Measurements from ENCODE around the gene TTLL5. TPM values are rescaled to one million over a fixed set of nuclear protein-coding genes. Genes with fewer than 3 reads are reported as not detected.

TTLL5 gene
- total RNA-seq, 4 donors from 2014 or later, result 36.3 to 61.8 (median 36.7) TPM

DNA sequence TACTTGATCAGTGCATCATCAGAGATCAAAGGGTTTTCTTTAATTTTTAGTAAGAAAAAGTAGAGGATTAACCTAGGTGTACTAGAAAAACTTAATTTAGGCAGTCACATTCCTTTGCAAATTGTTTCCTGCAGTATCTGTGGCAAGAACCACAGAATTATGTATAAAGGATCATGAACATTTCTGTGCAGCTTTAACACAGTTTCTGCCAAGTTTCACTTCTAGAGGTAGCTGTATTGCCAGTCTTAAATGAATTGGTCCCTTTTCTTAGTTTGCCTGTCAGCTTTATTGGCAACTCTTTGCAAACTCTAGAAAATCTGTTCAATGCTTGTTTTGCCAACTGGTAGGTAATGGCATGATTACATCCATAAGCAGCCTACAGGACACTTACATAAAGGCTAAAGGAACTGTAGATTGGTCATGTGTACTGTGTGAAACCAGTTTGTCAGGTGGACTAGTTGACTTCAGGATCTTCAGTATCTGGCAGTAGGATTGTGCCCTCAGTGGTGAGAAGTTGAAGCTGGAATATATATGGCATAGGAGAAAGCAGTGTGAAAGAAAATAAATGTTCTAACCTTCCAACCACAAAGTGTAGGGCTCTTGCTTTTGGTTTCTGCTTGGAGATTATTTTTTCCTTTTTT, 75.9 kb downstream of the TTLL5 start:
- Histone ChIP-seq H3K4me3 (no peak overlapping the region), H3K27me3 (no peaks in the 10 kb centered on the region), H3K4me1 (peaks cover 0 to 19% (median 0%) of the 10 kb centered on the region in 4 donors), H3K27ac (no peak overlapping the region), H3K36me3 (peaks cover 0 to 19% (median 0%) of the 10 kb centered on the region in 3 donors), H3K9me3 (no peaks in the 10 kb centered on the region)
- TF ChIP-seq, protein P1, sequence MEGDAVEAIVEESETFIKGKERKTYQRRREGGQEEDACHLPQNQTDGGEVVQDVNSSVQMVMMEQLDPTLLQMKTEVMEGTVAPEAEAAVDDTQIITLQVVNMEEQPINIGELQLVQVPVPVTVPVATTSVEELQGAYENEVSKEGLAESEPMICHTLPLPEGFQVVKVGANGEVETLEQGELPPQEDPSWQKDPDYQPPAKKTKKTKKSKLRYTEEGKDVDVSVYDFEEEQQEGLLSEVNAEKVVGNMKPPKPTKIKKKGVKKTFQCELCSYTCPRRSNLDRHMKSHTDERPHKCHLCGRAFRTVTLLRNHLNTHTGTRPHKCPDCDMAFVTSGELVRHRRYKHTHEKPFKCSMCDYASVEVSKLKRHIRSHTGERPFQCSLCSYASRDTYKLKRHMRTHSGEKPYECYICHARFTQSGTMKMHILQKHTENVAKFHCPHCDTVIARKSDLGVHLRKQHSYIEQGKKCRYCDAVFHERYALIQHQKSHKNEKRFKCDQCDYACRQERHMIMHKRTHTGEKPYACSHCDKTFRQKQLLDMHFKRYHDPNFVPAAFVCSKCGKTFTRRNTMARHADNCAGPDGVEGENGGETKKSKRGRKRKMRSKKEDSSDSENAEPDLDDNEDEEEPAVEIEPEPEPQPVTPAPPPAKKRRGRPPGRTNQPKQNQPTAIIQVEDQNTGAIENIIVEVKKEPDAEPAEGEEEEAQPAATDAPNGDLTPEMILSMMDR (IDR thresholded peaks at IDR 0.05), result no peak
- TF ChIP-seq EP300 (IDR thresholded peaks at IDR 0.05), result no peak
- no peak for TF ChIP-seq POLR2A (IDR thresholded peaks at IDR 0.05)
- no peak for DNase-seq (ENCODE audit: low spot score in 2 of 2)

- Histone ChIP-seq H3K27me3 (no peaks in the 10 kb centered on the region), H3K9me3 (no peaks in the 10 kb centered on the region), H3K4me1 (peaks cover 0 to 19% (median 0%) of the 10 kb centered on the region in 4 donors), H3K27ac (no peak overlapping the region), H3K4me3 (no peak overlapping the region), H3K36me3 (peaks cover 0 to 21% (median 0%) of the 10 kb centered on the region in 3 donors)
- 69 to 70% methylated on average over 3 of the region's 3 CpGs for WGBS, 2 donors
- no peak for DNase-seq (ENCODE audit: low spot score in 2 of 2)
- TF ChIP-seq, protein P1 (IDR thresholded peaks at IDR 0.05), result no peak
- no peak for TF ChIP-seq EP300 (IDR thresholded peaks at IDR 0.05)
- TF ChIP-seq POLR2A (IDR thresholded peaks at IDR 0.05), result no peak
These were observed 77.1 kb downstream of the TTLL5 start for GRCh38 chr14:75738192-75738591.

DNA sequence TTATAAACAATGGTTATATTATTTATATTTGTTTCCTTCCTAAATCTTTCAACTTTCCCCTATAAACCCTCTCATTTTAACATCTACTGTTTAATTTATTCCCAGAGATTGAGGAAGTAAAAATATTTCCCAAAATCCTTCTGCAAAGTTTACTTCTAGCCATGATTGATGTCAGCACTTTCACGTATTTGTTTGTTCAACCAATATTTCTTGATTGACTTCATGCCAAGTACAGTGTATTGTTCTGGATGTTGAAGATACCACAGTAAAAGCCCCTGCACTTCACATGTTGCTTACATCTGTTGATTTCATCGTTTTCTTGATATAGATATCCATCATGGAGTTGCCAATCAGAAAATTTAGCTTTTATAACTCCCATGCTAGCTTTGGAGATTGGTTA, 81.8 kb downstream of the TTLL5 start:
- Histone ChIP-seq H3K27ac (no peak overlapping the region), H3K9me3 (peaks cover 0 to 9% (median 4%) of the 10 kb centered on the region in 4 donors), H3K27me3 (no peaks in the 10 kb centered on the region), H3K4me3 (no peak overlapping the region), H3K36me3 (peaks cover 0 to 48% (median 0%) of the 10 kb centered on the region in 3 donors), H3K4me1 (peaks cover 0 to 6% (median 0%) of the 10 kb centered on the region in 4 donors)
- WGBS, 2 donors, result 63 to 65% methylated on average over 2 of the region's 2 CpGs
- DNase-seq (ENCODE audit: low spot score in 2 of 2), result no peak
- TF ChIP-seq EP300 (IDR thresholded peaks at IDR 0.05) (no peak), POLR2A (IDR thresholded peaks at IDR 0.05) (no peak)
- TF ChIP-seq, protein P1 (IDR thresholded peaks at IDR 0.05), result no peak

DNA sequence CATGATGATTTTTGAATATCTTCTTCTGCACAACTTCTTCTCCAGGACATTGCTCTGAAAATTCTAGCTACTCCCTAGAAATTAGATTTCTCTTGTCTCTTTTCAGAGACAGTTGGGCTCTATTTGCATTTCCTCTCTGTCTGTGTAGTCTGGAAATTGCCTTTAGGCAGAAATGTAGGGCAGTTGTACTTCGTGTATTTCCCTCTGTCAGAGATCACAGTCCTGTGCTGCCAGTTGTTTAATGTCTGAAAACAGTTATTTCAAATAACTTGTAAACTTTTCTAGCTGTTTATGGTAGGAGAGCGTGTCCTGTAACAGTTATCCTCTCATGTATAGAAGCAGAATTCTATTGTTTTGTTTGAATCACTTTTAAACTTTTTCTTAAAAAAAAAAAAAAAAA, 86.9 kb downstream of the TTLL5 start:
- H3K4me3 ChIP-seq, result no peak overlapping the region
- 73 to 77% methylated on average over 2 of the region's 2 CpGs for WGBS, 2 donors
- H3K27ac ChIP-seq, result no peak overlapping the region
- peaks cover 0 to 9% (median 4%) of the 10 kb centered on the region in 4 donors for H3K9me3 ChIP-seq
- no peak for DNase-seq (ENCODE audit: low spot score in 2 of 2)
- no peaks in the 10 kb centered on the region for H3K27me3 ChIP-seq
- no peaks in the 10 kb centered on the region for H3K4me1 ChIP-seq
- no peak for TF ChIP-seq EP300 (IDR thresholded peaks at IDR 0.05)
- TF ChIP-seq, protein P1 (IDR thresholded peaks at IDR 0.05), result no peak
- no peak for TF ChIP-seq POLR2A (IDR thresholded peaks at IDR 0.05)
- H3K36me3 ChIP-seq, result peaks cover 0 to 60% (median 0%) of the 10 kb centered on the region in 3 donors

- Histone ChIP-seq H3K36me3 (peaks cover 0 to 60% (median 0%) of the 10 kb centered on the region in 3 donors), H3K27me3 (no peaks in the 10 kb centered on the region), H3K4me1 (no peaks in the 10 kb centered on the region), H3K4me3 (no peak overlapping the region), H3K27ac (no peak overlapping the region), H3K9me3 (peaks cover 0 to 9% (median 4%) of the 10 kb centered on the region in 4 donors)
- no peak for DNase-seq (ENCODE audit: low spot score in 2 of 2)
- TF ChIP-seq, protein P1 (IDR thresholded peaks at IDR 0.05), result no peak
- TF ChIP-seq EP300 (IDR thresholded peaks at IDR 0.05) (no peak), POLR2A (IDR thresholded peaks at IDR 0.05) (no peak)
- WGBS, 2 donors, result 70 to 75% methylated on average over 1 of the region's 1 CpG
These were observed 87.3 kb downstream of the TTLL5 start for GRCh38 chr14:75748336-75748735.

Measured in tibial nerve (tissue), 4 donors.